ENCODE measurements around the gene USP48.

USP48 gene

DNA sequence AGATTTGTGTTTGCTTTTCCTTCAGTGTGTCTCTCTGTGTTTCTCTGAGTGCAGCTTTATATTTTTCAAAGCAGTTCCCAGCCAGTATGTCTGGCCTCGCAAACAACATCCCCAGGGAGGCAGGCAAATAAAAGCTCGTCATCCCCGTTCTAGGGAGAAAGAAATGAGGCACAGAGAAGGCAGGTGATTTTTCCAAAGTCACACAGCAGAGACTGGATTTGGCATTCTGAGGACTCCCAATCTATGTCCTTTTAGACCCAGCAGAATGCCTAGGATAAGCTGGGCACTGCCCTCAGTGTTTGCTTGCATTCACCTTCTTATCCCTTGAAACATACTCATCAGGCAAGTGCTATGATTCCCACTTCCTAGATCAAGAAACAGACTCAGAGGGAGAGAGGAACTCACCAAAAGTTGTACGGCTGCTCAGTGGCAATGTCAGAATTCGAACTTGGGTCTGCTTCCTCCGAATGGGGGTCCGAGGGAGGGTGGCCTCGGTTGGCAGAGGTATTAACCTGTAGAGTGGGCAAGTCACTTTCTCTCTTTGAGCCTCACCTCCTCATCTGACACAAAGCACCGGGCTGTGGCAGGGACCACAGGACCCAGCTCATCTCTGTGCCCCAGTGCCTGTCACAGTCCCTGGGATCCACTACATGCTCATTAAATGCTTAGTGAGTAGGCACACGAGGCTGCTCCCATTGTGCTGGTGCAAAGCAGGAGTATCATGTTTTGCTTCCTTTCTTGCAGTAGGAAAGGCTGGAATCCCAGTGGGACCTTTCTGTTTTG lies 118.0 kb downstream of the USP48 start:
- Mint-ChIP-seq H3K4me3 (no peak overlapping the region), H3K27me3 (ENCODE audit: low read depth) (peaks cover 23% of the 10 kb centered on the region), H3K27ac (no peak overlapping the region), H3K36me3 (ENCODE audit: low read depth) (no peaks in the 10 kb centered on the region), H3K4me1 (ENCODE audit: low read depth) (no peaks in the 10 kb centered on the region), H3K9me3 (no peaks in the 10 kb centered on the region)
- no peak for DNase-seq (ENCODE audit: low spot score)

DNA sequence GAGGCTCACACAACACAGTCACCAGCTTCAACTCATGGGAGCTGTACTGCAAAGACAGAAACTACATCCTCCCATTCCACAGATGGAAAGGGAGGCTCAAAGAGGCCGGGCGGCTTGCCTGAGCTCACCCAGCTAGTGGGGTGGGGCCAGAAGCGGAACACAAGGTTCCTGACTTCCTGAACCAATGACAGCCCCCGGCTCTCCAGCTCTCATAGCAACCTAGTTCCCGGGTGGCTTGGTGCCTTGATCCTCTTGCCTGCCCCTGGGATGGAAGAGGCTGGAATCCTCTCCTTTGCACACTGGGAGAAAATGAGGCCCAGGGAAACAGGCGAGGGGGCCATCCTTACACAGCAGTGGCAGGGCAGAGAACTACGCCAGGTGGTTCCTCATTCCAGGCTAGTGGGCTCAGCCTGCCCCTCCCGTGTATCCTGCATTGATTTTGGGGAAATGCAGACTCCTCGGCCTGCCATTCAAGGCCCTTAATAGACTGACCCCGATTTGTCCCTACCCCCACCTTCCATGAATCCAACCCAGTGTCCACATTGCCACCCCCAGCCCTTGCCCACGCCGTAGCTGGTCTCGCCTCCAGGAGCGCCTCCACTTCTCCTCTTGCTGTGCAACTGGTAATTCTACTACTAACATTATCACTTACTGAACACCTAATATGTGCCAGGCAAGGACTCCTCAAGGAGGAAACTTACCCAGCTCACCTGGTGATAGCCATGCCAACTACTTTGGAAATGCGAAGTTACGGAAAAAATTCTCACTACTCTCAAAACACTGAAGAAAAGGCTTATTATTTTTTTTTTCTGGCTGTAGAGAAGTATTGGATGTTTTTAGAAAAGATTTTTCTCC lies 118.8 kb downstream of the USP48 start:
- Mint-ChIP-seq H3K27me3 (ENCODE audit: low read depth) (peaks cover 27% of the 10 kb centered on the region), H3K36me3 (ENCODE audit: low read depth) (no peaks in the 10 kb centered on the region), H3K9me3 (no peaks in the 10 kb centered on the region), H3K4me3 (no peak overlapping the region), H3K4me1 (ENCODE audit: low read depth) (peaks cover 3% of the 10 kb centered on the region), H3K27ac (no peak overlapping the region)
- DNase-seq (ENCODE audit: low spot score): no peak

DNA sequence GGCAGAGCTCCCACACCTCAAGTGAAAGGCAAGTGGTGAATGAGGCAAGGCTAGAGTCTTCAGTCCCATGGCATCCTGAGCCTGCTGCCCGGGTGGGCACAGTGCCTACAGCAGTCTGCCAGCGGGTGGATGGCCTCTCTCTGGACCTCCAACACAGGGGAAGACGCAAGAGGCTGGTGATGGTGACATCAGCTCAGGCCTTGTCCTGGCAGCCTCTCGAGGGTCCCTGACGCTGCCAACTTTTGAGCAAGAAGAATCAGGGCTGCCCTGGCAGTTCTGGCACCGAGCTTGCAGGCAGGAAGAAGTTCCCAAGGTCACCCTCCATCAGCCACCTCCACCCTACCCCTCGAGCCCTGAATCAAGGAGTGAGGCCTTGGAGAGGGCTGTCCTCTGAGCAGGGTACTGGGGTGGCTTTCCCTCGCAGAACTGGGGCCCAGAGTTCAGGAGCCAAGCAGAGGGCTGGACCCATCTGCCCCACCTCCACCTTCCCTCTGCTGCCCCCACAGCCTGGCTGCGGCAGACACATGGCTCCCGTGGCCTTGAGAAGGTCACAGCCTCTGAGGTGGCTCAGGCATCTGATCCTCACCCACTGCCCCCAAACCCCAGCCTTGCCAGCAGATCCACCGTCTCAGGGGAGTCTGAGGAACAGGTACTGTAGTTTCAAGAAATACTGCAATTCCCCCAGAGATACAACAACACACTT lies 119.5 kb downstream of the USP48 start:
- H3K4me3 Mint-ChIP-seq: no peak overlapping the region
- no peak for DNase-seq (ENCODE audit: low spot score)
- H3K36me3 Mint-ChIP-seq (ENCODE audit: low read depth): no peaks in the 10 kb centered on the region
- H3K4me1 Mint-ChIP-seq (ENCODE audit: low read depth): peaks cover 3% of the 10 kb centered on the region
- peaks cover 27% of the 10 kb centered on the region for H3K27me3 Mint-ChIP-seq (ENCODE audit: low read depth)
- H3K9me3 Mint-ChIP-seq: no peaks in the 10 kb centered on the region
- no peak overlapping the region for H3K27ac Mint-ChIP-seq

DNA sequence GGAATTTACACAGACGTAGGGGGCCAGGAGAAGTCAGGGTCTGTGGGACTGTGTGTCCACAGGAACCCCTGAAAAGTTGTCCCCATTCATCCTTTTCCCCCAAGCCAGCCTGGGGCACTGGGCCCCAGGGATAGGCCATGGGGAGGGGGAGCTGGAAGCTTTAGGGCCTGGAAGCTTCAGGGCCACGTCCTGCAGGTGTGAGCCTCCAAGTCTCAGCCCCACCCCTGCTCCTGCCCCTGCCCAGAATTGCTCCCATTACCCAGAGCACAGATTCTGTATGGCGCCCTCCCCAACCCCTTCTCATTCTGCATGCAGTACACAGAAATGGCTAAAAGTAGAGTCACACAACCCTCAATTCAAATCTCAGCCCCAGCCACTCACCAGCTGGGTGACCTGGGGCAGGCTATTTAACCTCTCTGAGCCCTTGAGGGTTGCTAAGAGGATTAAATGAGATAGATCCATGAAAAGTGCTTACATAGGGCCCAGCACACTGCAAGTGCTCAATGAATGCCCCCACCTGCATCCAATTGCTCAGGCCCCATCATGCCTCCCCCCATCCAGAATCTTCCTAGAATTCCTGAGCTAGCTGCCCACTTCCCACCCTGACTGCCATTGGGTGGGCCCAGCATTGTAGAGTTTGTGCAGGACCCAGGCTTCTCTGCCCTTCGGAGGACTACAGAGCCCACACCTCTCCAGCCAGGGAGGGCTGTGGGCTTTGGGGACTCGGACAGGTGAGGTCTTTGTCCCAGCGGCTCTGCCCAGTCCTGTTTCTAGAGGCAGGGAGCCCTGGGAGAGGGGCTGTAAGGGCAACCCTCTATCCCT lies 120.3 kb downstream of the USP48 start:
- Mint-ChIP-seq H3K4me1 (ENCODE audit: low read depth) (peaks cover 3% of the 10 kb centered on the region), H3K9me3 (no peaks in the 10 kb centered on the region), H3K4me3 (no peak overlapping the region), H3K36me3 (ENCODE audit: low read depth) (no peaks in the 10 kb centered on the region), H3K27me3 (ENCODE audit: low read depth) (peaks cover 19% of the 10 kb centered on the region), H3K27ac (no peak overlapping the region)
- DNase-seq (ENCODE audit: low spot score): no peak

DNA sequence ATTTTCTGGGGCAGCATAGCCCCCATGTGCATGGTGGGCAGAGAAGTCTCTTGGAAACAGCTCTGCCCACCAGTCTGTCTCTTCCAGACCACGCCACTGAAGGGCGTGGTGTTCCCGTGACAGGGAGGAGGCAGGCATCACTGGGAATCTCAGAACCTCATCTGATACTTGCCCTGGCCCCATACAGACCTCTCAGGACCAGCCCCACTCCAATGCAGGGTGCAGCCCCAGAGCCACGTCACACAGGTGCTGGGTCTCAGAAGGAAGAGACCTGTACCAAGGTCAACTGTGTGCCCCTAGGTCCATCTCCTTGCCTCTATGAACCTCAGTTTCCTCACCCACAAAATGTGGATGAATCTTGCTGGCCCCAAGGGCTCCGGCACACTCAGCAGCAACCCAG lies 121.1 kb downstream of the USP48 start:
- peaks cover 16% of the 10 kb centered on the region for H3K27me3 Mint-ChIP-seq (ENCODE audit: low read depth)
- DNase-seq (ENCODE audit: low spot score): no peak
- H3K36me3 Mint-ChIP-seq (ENCODE audit: low read depth): no peaks in the 10 kb centered on the region
- peaks cover 3% of the 10 kb centered on the region for H3K4me1 Mint-ChIP-seq (ENCODE audit: low read depth)
- no peak overlapping the region for H3K4me3 Mint-ChIP-seq
- H3K27ac Mint-ChIP-seq: no peak overlapping the region
- no peaks in the 10 kb centered on the region for H3K9me3 Mint-ChIP-seq

DNA sequence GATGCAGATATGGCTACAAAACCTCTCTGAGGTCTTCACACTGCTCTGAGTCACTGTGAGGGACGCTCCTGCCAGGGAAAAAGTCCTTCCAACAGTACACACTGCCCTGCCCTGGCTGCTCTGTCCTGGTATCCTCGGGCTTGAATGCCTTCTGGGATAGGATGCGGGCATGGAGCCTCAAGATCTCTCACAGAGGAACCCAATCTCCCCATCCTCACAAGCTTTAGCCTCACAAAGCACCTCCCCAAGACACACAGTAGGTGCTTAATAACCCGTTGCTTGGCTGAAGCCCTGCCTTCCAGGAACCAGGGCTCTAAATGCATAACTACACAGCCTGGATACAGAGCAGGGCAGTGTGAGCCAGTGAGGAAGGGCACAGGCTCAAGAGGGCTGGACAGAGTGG lies 123.0 kb downstream of the USP48 start:
- Mint-ChIP-seq H3K27me3 (ENCODE audit: low read depth) (peaks cover 12% of the 10 kb centered on the region), H3K9me3 (no peaks in the 10 kb centered on the region), H3K4me1 (ENCODE audit: low read depth) (peaks cover 3% of the 10 kb centered on the region), H3K4me3 (peak overlapping the region; percentile 61), H3K36me3 (ENCODE audit: low read depth) (no peaks in the 10 kb centered on the region), H3K27ac (no peak overlapping the region)
- DNase-seq (ENCODE audit: low spot score): no peak

DNA sequence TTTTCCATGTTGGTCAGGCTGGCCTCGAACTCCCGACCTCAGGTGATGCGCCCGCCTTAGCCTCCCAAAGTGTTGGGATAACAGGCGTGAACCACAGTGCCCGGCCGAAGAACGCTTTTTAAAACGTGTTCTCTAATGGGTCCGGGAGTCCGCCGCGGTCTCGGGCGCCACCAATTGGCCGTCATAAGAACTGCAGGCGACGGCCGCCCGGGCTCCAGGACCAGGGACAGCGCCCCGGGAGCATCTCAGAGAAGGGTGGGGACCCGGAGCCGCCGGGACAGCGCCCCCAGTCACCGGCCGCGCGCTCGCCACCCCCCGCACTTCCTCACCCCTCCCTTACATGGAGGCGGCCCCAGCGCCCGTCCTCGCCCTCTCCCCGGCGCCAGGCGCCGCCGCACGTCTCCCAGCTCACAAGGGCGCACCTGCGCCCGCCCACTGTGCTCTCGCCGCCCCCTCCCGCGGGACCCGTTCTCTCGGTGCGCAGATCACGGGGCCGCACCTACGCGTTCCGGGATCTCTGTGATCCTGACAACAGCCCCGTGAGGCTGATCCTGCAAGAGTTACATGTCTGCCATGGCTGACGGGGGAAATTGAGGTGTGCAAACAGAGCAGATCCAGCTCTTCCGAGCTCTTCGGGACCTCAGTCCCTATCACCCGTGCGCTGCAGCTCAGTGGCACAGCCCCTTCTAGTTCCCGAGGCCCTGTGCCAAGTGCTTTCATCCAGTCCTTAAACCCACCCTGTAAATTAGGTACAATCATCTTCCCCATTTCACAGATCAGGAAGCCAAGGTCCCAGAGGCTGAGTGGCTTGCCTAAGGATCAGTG lies 123.6 kb downstream of the USP48 start:
- Mint-ChIP-seq H3K4me3 (peak overlapping the region; percentile 61), H3K27me3 (ENCODE audit: low read depth) (peaks cover 16% of the 10 kb centered on the region), H3K36me3 (ENCODE audit: low read depth) (no peaks in the 10 kb centered on the region), H3K9me3 (no peaks in the 10 kb centered on the region), H3K4me1 (ENCODE audit: low read depth) (peaks cover 3% of the 10 kb centered on the region), H3K27ac (no peak overlapping the region)
- DNase-seq (ENCODE audit: low spot score): peak; percentile 80

DNA sequence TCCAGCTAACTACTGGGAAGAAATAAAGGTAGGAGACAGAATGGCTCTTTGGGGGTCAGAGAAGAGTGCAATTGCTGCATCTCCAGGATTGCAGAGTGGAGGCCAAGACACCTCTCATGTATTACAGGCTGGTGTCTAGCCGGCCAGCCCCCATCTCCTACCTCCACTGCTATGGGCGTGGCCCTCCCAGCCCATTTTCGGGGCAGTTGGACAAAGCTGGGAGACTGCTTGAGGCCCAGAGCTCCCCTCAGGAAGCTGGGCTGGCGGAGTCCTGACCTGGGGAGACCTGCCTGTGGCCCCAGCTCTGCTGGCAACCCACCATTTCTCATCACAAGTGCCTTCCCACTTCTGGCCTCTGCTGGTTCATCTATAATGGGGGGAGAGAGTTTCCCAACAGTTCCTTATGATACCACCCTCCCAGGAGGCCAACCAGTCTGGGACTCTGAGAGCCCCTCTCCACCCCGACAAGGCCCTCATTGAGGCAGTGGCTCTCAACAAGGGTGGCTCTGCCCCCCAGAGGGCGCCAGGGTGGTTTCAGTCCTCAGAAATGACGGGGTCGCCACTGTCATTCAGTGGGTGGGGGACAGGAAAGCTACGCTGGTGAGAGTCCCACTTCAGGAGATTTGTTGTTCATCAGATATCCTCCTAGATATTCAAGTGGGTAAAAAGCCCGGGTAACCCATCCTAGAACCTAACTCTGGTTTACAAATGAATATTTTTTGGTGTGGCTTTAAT lies 125.3 kb downstream of the USP48 start:
- Mint-ChIP-seq H3K4me1 (ENCODE audit: low read depth) (peaks cover 5% of the 10 kb centered on the region), H3K27me3 (ENCODE audit: low read depth) (peaks cover 26% of the 10 kb centered on the region), H3K36me3 (ENCODE audit: low read depth) (no peaks in the 10 kb centered on the region), H3K4me3 (no peak overlapping the region), H3K9me3 (no peaks in the 10 kb centered on the region), H3K27ac (no peak overlapping the region)
- no peak for DNase-seq (ENCODE audit: low spot score)

DNA sequence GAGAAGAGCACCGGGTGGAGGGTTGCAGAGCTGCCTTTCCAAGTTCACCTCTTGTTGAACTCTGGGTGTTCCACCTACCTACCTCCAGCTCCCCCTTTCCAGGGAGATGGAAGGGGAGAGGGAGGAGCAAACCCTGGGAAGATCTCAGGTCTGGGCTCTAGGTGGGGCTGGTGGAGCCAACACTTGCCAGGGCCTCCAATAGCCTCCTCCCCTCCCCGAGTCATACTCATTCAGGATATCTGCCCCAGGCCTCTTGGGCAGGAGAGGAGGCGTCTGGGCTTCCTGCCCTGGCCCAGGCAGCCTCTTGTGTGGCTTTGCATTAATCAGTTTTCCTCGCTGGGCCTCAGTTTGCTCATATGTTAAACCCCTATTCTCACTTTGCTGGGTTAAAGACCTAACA lies 127.2 kb downstream of the USP48 start:
- peaks cover 39% of the 10 kb centered on the region for H3K27me3 Mint-ChIP-seq (ENCODE audit: low read depth)
- peaks cover 13% of the 10 kb centered on the region for H3K4me1 Mint-ChIP-seq (ENCODE audit: low read depth)

DNA sequence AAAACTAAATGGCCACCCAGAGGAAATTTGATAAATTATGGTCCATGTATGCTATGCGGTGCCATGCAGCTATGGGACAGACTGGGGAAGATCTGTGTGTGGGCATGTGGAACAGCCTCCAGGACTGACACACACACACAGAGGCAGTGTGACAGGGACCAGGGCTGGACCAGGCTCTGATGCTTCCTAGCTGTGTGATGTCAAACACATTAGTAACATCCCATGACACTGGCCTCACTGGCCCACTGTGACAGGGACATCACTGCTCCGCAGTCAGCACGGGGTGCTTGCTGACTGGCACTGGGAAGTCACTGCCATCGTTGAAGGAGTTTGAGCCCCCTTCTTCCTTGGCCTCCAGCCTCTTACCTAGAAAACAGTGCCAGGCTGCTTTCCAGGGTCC lies 127.7 kb downstream of the USP48 start:
- H3K4me1 Mint-ChIP-seq (ENCODE audit: low read depth): peaks cover 13% of the 10 kb centered on the region
- no peak overlapping the region for H3K27ac Mint-ChIP-seq
- no peaks in the 10 kb centered on the region for H3K9me3 Mint-ChIP-seq
- H3K27me3 Mint-ChIP-seq (ENCODE audit: low read depth): peaks cover 37% of the 10 kb centered on the region
- DNase-seq (ENCODE audit: low spot score): no peak
- H3K36me3 Mint-ChIP-seq (ENCODE audit: low read depth): no peaks in the 10 kb centered on the region
- no peak overlapping the region for H3K4me3 Mint-ChIP-seq

More for the DNA sequence above, 127.2 kb downstream of the USP48 start:
- Mint-ChIP-seq H3K36me3 (ENCODE audit: low read depth) (no peaks in the 10 kb centered on the region), H3K27ac (no peak overlapping the region), H3K4me3 (no peak overlapping the region), H3K9me3 (no peaks in the 10 kb centered on the region)
- DNase-seq (ENCODE audit: low spot score): no peak

DNA sequence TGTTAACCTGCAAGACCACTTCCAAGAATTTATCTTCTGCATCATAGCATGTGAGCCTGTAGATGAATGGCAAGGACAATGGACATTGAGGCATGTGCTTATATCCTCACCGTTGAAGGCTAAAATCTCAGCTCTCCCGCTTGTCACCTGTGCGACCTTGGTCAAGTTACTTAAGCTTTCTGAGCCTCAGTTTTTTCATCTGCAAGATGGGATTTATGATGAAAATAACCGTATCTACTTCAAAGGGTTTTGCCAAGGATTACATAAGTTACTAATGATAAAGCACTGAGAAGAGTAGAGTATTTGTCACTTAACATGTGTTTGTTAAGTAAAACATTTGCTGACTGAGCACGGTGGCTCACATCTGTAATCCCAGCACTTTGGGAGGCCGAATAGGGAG lies 128.7 kb downstream of the USP48 start:
- H3K4me3 Mint-ChIP-seq: no peak overlapping the region
- H3K27me3 Mint-ChIP-seq (ENCODE audit: low read depth): peaks cover 37% of the 10 kb centered on the region
- H3K4me1 Mint-ChIP-seq (ENCODE audit: low read depth): peaks cover 9% of the 10 kb centered on the region
- no peaks in the 10 kb centered on the region for H3K9me3 Mint-ChIP-seq
- DNase-seq (ENCODE audit: low spot score): no peak
- H3K36me3 Mint-ChIP-seq (ENCODE audit: low read depth): no peaks in the 10 kb centered on the region
- H3K27ac Mint-ChIP-seq: no peak overlapping the region

DNA sequence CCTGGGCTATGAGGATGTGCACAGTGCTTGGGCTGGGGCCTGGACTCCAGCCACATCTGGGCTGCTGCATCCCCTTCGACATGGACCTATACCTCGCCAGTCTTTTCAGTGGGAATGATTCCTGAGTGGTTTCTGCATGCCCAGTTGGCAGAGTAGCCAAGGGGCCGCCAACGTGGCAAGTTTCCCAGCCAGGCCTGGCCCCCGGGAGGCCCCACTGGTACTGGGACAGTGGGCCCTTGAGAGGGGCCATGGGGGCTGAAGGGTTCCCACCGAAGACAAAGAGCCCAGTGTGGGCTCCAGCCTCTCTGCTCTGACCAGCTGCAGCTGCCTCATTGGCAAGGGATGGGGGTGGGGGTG lies 129.2 kb downstream of the USP48 start:
- no peak for DNase-seq (ENCODE audit: low spot score)
- Mint-ChIP-seq H3K27me3 (ENCODE audit: low read depth) (peaks cover 39% of the 10 kb centered on the region), H3K4me1 (ENCODE audit: low read depth) (peaks cover 9% of the 10 kb centered on the region), H3K4me3 (no peak overlapping the region), H3K27ac (no peak overlapping the region), H3K9me3 (no peaks in the 10 kb centered on the region), H3K36me3 (ENCODE audit: low read depth) (no peaks in the 10 kb centered on the region)
